ENCODE data around the gene FXN. TPM values are rescaled to one million over a fixed set of nuclear protein-coding genes. Genes with fewer than 3 reads are reported as not detected.

The FXN gene
- total RNA-seq, 2 experiments from 2014 or later, result 12.2 to 12.9 TPM

DNA sequence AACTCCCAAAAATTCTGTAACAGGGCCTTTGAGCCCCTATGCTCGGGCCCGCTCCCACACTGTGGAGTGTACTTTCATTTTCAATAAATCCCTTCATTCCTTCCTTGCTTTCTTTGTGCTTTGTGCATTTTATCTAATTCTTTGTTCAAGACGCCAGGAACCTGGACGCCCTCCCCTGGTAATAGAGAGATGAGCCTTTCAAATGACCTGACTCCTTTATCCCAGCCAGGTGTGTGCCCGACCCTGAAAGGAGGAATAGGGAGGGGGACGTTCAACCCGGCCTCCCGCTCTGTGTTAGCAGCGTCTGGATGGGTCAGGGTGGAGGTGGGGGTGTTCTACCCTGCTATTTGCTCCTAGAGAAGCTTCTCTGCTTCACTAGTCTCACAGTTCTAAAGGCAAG, 53.9 kb downstream of the FXN start:
- CTCF ChIA-PET, result no interaction called here

DNA sequence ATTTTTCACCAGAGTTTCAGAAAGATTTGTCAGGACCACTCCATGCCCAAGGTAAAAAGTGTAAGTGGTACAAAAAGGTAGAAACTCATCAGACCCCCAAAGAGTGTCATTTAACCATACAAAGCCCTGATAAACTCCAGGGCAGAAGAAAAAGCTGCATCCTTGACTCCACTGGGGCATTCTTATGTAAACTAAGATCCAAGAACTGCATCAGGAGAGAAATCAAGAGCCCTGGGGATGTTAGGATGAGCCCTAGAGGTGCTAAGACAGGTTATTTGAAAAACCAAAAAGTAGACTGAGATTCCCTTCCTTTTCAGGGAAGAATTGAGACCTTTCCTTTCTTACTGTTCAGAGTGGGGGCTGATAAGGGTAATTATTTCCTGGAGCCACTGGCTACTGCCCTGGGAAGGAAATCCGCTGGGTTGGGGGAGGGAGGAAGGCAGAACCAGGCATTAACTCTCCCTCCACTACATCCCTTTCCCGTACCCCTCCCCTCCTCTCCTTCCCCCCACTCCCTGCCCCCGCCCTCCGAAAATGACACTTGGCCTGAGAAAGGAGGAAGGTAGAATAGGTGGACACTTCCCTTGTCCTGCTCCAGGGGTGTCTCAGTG, 54.7 kb downstream of the FXN start:
- TF ChIP-seq, protein P1, sequence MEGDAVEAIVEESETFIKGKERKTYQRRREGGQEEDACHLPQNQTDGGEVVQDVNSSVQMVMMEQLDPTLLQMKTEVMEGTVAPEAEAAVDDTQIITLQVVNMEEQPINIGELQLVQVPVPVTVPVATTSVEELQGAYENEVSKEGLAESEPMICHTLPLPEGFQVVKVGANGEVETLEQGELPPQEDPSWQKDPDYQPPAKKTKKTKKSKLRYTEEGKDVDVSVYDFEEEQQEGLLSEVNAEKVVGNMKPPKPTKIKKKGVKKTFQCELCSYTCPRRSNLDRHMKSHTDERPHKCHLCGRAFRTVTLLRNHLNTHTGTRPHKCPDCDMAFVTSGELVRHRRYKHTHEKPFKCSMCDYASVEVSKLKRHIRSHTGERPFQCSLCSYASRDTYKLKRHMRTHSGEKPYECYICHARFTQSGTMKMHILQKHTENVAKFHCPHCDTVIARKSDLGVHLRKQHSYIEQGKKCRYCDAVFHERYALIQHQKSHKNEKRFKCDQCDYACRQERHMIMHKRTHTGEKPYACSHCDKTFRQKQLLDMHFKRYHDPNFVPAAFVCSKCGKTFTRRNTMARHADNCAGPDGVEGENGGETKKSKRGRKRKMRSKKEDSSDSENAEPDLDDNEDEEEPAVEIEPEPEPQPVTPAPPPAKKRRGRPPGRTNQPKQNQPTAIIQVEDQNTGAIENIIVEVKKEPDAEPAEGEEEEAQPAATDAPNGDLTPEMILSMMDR (IDR thresholded peaks at IDR 0.05), result no peak
- Mint-ChIP-seq H3K4me1 (ENCODE audit: low read depth) (no peaks in the 10 kb centered on the region), H3K27me3 (no peaks in the 10 kb centered on the region), H3K36me3 (ENCODE audit: low read depth) (no peaks in the 10 kb centered on the region), H3K27ac (no peak overlapping the region), H3K9me3 (no peaks in the 10 kb centered on the region), H3K4me3 (no peak overlapping the region)
- ChIA-PET CTCF (no interaction called here), POLR2A (no interaction called here)
- DNase-seq (no peak), ATAC-seq (ENCODE audit: poor library complexity) (no peak)
- no peaks in the 10 kb centered on the region for H3K27me3 ChIP-seq (ENCODE audit: control insufficient read depth in 1 of 2, insufficient read depth in 2 of 2, low read length in 2 of 2)
- no peaks in the 10 kb centered on the region for H3K9me3 ChIP-seq (ENCODE audit: control insufficient read depth in 1 of 2, insufficient read depth in 1 of 2, low read length in 2 of 2)
- no peaks in the 10 kb centered on the region for H3K36me3 ChIP-seq (ENCODE audit: insufficient read depth, low read length)
- intact Hi-C loops (cut with DNase I, micrococcal nuclease), result no loop called here
- H3K27ac ChIP-seq (ENCODE audit: low read depth in 1 of 2, low read length in 2 of 2), result no peak overlapping the region
- H3K4me3 ChIP-seq (ENCODE audit: low read length), result no peak overlapping the region
- no peaks in the 10 kb centered on the region for H3K4me1 ChIP-seq (ENCODE audit: insufficient read depth, low read length)

More for the DNA sequence above, 53.9 kb downstream of the FXN start:
- no peaks in the 10 kb centered on the region for H3K27me3 Mint-ChIP-seq
- H3K27ac Mint-ChIP-seq, result no peak overlapping the region
- no peak for DNase-seq
- no peaks in the 10 kb centered on the region for H3K4me1 ChIP-seq (ENCODE audit: insufficient read depth, low read length)
- ATAC-seq (ENCODE audit: poor library complexity), result no peak
- intact Hi-C loops (cut with DNase I, micrococcal nuclease), result no loop called here
- POLR2A ChIA-PET, result no interaction called here
- no peaks in the 10 kb centered on the region for H3K27me3 ChIP-seq (ENCODE audit: control insufficient read depth in 1 of 2, insufficient read depth in 2 of 2, low read length in 2 of 2)
- H3K9me3 Mint-ChIP-seq, result no peaks in the 10 kb centered on the region
- no peak overlapping the region for H3K4me3 ChIP-seq (ENCODE audit: low read length)
- H3K4me1 Mint-ChIP-seq (ENCODE audit: low read depth), result no peaks in the 10 kb centered on the region
- no peak overlapping the region for H3K27ac ChIP-seq (ENCODE audit: low read depth in 1 of 2, low read length in 2 of 2)
- H3K9me3 ChIP-seq (ENCODE audit: control insufficient read depth in 1 of 2, insufficient read depth in 1 of 2, low read length in 2 of 2), result no peaks in the 10 kb centered on the region
- TF ChIP-seq, protein P1 (IDR thresholded peaks at IDR 0.05), result no peak
- H3K36me3 Mint-ChIP-seq (ENCODE audit: low read depth), result no peaks in the 10 kb centered on the region
- H3K4me3 Mint-ChIP-seq, result no peak overlapping the region
- no peaks in the 10 kb centered on the region for H3K36me3 ChIP-seq (ENCODE audit: insufficient read depth, low read length)

DNA sequence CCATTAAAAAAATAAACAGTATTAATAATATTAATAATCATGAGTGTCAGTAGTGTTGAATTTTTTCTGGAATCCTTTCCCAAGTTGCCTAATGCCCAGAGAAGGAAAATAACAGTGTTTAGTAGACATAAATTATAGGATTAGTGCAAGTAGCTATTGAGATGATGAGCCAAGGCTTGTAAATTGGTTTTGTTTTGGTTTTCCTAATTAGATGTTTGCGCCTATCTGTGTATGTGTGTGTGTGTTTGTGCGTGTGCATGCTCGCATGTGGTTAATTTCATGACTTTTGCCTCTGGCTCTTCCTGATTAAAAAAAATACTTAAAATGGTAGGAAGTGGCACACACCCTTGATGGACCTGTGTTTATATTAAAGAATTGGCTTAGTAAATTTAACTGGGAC, 55.4 kb downstream of the FXN start:
- Mint-ChIP-seq H3K4me1 (ENCODE audit: low read depth) (no peaks in the 10 kb centered on the region), H3K9me3 (no peaks in the 10 kb centered on the region), H3K36me3 (ENCODE audit: low read depth) (no peaks in the 10 kb centered on the region), H3K27me3 (no peaks in the 10 kb centered on the region), H3K4me3 (no peak overlapping the region), H3K27ac (no peak overlapping the region)
- Histone ChIP-seq H3K27ac (ENCODE audit: low read depth in 1 of 2, low read length in 2 of 2) (no peak overlapping the region), H3K9me3 (ENCODE audit: control insufficient read depth in 1 of 2, insufficient read depth in 1 of 2, low read length in 2 of 2) (no peaks in the 10 kb centered on the region), H3K36me3 (ENCODE audit: insufficient read depth, low read length) (no peaks in the 10 kb centered on the region), H3K27me3 (ENCODE audit: control insufficient read depth in 1 of 2, insufficient read depth in 2 of 2, low read length in 2 of 2) (no peaks in the 10 kb centered on the region), H3K4me1 (ENCODE audit: insufficient read depth, low read length) (no peaks in the 10 kb centered on the region), H3K4me3 (ENCODE audit: low read length) (no peak overlapping the region)
- TF ChIP-seq, protein P1 (IDR thresholded peaks at IDR 0.05), result no peak
- ATAC-seq (ENCODE audit: poor library complexity) (no peak), DNase-seq (no peak)
- ChIA-PET CTCF (no interaction called here), POLR2A (no interaction called here)
- intact Hi-C loops (cut with DNase I, micrococcal nuclease), result no loop called here

All from CD4-positive, alpha-beta T cell (primary cell).